ENCODE results near the gene BAHCC1. TPM values are rescaled to one million over a fixed set of nuclear protein-coding genes. Genes with fewer than 3 reads are reported as not detected.
A peak's percentile ranks its signal among the peaks of the same experiment; 100 is the strongest.

The BAHCC1 gene
- total RNA-seq, 1 donor from 2014 or later: 47.8 TPM

DNA sequence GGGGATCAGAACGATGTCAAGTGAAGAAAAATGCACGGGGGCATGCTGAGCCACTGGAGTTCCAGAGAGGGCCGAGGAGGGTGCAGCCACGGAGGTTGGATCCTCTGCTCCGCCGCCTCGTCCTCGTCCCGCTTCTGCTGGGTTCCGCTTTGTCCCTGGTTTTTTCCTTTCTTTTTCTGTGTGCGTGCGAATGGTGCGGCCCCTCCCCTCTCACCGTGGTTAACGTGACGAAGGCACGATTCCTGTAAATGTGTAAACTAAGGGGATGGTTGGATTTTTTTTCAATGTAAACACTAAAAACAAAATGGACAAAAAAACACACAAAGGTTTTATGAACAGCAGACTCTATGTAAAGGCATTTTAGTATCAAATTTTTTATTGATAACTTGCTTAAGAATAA is 70.7 kb downstream of the BAHCC1 start:
- ATAC-seq: no peak
- DNase-seq (ENCODE audit: low spot score): no peak
- intact Hi-C loops (cut with DNase I): no loop called here

GRCh38 chr17:81466564-81467472 is 71.6 kb downstream of the BAHCC1 start:
- intact Hi-C loops (cut with DNase I): no loop called here
- ATAC-seq (no peak), DNase-seq (ENCODE audit: low spot score) (no peak)

DNA sequence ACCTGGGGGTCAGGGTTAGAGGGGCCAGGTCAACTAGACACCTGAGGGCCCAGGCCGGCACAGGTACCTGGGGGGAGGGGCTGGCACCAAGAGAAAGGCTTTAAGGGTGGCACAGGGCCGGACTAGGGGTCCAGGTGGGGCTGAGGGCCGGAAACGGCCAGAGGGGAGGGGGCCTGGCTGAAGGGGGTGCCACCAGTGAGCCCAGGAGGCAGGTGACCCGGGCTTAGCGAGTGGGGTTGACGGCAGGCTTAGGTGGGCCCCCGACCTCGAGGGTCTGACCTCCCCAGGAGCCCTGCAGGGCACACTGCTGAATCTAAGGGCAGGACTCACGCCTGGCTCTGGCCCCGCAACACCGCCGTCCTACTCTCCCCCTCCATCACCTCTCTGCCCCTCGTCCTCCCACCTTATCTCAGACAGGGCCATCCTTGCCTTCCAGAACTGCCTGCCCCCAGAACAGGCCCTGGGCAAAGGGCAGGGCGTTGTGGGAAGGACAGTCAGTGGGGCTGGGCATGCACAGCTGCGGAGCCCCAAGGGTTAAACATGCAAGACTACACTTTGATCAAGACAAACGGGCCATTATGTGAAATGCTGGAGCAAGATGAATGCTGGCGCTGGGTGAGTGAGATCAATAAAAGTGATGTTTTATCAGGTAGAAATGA is 73.0 kb downstream of the BAHCC1 start:
- intact Hi-C loops (cut with DNase I): no loop called here

DNA sequence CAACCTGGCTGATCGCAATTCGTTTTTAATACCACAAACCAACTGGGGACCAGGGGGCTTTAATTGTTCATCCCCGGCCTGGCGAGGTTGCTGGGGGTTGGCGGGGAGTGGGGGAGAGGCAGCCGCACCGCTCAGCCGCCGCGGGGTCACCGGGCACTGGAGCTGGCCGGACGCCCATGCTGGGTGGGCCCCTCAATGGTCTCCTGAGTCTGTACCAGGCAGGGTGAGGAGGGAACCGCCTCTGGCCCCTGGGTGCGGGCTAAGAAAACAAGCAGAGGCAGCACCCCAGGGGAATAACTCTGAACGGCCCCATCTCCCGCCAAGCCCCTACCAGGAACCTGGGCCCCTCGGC is 73.5 kb downstream of the BAHCC1 start:
- DNase-seq (ENCODE audit: low spot score) (no peak), ATAC-seq (no peak)
- intact Hi-C loops (cut with DNase I): no loop called here

More for the DNA sequence above, 73.0 kb downstream of the BAHCC1 start:
- ATAC-seq (no peak), DNase-seq (ENCODE audit: low spot score) (no peak)

DNA sequence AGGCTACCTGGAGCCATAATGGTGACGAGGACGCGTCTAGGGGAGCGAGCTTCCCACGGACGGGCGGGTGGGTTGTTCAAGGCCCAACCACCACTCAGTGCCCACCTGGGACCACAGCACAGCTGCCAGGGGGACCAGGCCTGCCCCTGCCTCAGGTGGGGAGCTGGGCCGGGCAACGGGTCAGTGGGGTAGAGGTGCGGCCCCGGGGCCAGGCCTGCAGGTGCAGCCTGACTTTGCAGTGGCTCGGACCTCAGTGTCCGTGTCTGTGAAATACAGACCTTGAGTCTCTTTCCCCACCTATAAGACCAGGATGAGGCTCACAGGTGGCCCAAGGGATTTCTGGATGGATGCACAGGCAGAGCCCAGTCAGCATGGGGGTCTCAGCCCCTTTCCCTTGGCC is 74.0 kb downstream of the BAHCC1 start:
- ATAC-seq (no peak), DNase-seq (ENCODE audit: low spot score) (no peak)
- intact Hi-C loops (cut with DNase I): no loop called here

DNA sequence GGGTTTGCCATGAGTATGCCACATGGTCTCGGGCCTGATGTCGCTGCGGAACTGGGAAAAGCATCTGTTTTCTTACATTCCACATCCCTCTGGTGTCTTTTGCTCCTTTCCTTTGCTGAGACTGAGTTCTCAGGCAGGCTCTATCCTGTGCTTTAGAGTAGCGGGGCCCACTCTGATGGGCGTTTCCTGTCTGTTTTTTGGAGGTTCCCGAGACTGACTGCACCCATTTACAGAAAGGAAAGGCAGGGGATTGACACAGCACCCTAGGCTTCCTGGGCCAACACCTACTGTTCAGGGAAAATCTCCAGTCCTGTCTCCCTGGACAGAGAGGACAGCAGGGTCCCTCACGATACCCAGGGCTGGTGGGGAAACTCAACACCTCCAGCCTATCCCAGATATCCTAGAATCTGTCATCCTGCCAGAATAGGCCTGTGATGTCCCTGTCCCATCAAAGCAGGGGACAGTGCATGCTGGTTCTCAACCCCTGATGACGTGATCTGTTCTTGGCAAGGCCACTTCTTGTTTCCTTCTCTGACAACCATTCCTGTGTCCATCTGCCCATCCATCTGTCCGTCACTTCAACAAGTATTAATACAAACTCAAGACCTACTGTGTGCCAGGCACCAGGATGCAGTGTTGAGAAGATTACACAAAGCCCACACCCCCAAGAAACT is 75.2 kb downstream of the BAHCC1 start:
- intact Hi-C loops (cut with DNase I): no loop called here
- no peak for DNase-seq (ENCODE audit: low spot score)
- ATAC-seq: no peak

GRCh38 chr17:81470944-81471817 is 75.9 kb downstream of the BAHCC1 start:
- DNase-seq (ENCODE audit: low spot score) (no peak), ATAC-seq (peak; percentile 14)
- intact Hi-C loops (cut with DNase I): no loop called here

- peak; percentile 91 for DNase-seq (ENCODE audit: low spot score)
- ATAC-seq: peak; percentile 99
- intact Hi-C loops (cut with DNase I): no loop called here
These were observed 76.7 kb downstream of the BAHCC1 start for GRCh38 chr17:81471818-81472456.

DNA sequence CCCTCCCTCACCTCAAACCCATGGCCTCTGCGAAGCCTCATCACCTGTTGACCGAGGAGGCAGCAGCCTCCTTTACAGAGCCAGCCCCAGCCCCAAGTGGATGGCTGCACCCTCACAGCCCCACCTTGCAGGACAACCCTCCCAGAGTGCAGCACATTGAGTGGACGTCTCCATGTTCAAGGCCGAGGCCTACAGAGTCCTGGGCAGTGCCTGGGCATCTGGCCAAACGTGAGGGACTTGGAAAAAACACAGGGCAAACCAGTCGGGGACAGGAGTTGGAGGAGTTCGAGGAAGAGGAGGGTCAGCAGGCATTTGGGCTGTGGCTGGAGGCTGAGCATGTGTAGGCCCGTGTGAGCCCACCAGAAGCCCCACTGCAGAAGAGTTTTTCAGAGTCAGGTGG is 77.8 kb downstream of the BAHCC1 start:
- intact Hi-C loops (cut with DNase I): no loop called here
- no peak for DNase-seq (ENCODE audit: low spot score)
- no peak for ATAC-seq

DNA sequence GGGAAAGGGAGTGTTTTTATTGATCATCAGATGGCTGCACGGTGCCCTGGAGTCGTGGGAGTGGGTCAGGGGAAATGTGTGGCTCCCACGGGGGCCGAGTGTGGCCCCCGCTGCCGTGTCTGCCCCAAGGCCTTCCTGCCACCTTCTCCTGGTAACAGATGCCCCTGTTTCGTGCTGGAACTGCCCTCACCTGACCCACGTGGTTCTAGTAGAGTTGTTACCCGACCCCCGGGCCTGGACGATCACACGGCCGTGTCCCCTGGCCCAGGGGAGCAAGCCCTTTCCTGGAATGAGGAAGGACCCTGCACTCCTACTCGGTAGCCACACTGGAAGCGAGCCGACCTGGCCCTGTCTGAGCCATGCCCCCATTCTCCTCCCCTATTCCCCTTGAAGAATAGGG is 79.7 kb downstream of the BAHCC1 start:
- intact Hi-C loops (cut with DNase I): no loop called here
- no peak for ATAC-seq
- DNase-seq (ENCODE audit: low spot score): no peak

DNA sequence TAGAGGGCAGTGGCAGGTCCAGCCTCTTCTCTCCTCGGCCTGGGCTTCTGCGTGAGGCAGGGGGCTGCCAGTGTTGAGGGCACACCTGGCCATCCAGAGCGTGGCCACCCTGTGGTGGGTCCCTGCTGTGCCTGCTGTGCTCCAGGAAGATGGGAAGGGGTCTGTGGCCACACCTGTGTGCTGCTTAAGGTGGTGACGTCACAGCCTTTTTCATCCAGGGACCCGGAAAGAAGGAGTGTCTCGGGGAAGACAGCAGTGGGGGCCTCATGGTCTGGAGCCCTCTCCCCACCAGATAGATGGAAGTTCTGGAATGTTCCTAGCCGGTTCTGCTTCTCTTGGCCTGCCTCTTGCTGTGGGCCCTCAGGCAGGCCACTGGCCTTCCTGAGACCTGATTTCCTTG is 80.8 kb downstream of the BAHCC1 start:
- intact Hi-C loops (cut with DNase I): no loop called here
- ATAC-seq (no peak), DNase-seq (ENCODE audit: low spot score) (no peak)

DNA sequence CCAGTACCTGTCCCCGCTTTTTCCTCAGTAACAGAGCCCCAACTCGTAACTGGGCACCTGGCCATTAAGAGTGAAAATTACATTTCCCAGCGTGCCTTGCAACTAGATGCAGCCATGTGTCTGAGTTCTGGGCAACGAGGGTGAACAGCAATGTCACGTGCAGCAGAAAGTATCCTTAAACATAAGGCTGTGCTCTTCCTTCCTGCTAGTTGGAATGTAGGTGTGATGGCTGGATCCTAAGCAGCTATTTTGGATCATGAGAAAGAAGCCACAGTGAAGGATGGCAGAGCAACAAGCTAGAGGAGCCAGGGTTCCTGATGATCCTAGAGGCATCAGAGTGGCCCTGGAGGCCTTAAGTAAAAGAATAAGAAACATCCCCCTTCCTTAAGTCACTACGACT is 81.4 kb downstream of the BAHCC1 start:
- intact Hi-C loops (cut with DNase I): no loop called here
- no peak for ATAC-seq

DNA sequence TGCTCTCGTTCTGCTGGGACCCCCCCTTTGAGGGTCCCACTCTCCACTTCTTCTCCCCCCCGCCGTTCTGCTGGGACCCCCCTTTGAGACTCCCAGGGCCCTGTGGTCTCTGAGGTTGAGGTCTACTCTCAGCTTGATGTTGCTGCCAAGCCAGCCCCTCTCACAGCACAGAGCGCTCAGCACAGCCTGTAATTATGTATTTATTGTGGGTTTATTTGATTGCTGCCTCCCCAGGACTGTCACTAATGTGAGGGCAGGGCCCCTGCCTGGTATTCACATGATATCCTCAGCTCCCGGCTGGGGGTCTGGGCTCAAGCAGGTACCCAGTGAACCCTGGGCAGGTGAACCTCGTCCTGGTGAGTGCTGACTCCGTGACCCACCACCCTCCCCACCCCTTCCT is 81.9 kb downstream of the BAHCC1 start:
- ATAC-seq: no peak
- intact Hi-C loops (cut with DNase I): no loop called here
- no peak for DNase-seq (ENCODE audit: low spot score)

More for the DNA sequence above, 81.4 kb downstream of the BAHCC1 start:
- no peak for DNase-seq (ENCODE audit: low spot score)

DNA sequence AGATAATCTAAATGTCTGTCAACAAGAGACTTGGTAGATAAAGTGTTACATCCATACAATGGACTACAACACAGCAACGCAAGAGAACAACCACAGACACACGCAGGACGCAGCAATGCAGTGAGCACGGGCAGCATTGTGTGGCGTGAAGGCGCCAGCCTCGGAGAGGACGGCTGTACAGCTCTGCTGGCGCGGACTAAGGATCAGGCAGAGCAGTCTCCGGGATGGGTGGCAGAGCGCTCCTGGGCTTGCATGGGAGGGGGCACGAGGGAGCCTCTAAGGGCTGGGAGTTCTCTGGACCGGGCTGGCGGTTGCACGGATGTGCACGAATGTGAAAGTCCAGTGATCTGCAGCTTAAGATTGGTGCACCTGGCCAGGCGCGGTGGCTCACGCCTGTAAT is 82.9 kb downstream of the BAHCC1 start:
- ATAC-seq (no peak), DNase-seq (ENCODE audit: low spot score) (no peak)
- intact Hi-C loops (cut with DNase I): no loop called here

GRCh38 chr17:81479175-81480071 is 84.2 kb downstream of the BAHCC1 start:
- no peak for ATAC-seq
- DNase-seq (ENCODE audit: low spot score): no peak
- intact Hi-C loops (cut with DNase I): loop anchor here (5.0 kb wide), 1 partner anchor 187 kb away; no protein-coding TSS in a partner anchor

GRCh38 chr17:81480140-81481072 is 85.1 kb downstream of the BAHCC1 start:
- no peak for DNase-seq (ENCODE audit: low spot score)
- ATAC-seq: peak; percentile 31
- intact Hi-C loops (cut with DNase I): loop anchor here (5.0 kb wide), 1 partner anchor 188 kb away; no protein-coding TSS in a partner anchor

Data from sciatic nerve (tissue), 2 donors.